Measurements from ENCODE around the gene MEIS1. TPM values are rescaled to one million over a fixed set of nuclear protein-coding genes. Genes with fewer than 3 reads are reported as not detected.

MEIS1 gene
- total RNA-seq, 1 experiment from 2014 or later, result 9.1 TPM

DNA sequence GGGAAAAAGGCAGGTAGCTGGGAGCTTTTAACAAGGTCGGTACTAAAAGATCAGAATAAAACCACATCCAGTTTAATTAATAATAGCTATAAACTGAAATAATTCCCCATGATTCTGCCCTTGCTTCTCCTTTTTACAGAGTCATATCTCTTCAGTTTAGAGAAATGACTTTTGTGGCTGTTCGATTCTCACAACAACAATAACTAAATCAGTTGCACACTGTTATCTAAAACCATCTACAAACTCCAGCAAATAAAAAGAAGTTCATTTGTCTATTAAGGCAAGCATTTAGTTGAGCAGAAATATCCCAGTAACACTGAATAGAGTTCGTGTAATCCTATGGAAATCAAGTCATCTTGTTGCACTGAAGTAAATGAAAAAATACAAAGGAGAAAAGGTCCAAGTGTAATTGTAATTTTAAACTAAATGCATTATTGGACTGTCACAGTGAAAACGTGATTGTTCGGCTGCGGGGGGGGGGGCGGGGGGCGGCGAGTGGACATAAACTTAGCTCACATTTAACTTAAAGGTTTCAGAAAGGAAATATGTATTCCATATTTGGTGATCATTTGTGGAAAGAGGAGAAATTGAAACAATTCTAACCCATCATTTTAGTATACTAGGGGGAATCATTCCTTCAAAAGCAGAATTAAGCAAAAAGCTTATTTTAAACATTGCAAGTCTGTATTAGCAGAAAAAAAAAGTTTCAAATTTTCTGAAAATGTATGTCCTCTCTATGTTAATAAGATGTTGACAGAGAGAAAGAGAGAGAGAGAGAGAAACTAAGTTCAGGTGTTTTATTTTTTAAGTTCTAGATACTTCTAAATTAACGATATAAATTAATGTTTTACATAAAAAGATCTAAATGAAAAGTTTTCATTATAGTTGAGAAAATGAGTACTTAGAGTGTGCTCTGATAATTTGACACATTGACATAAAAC lies 144.5 kb downstream of the MEIS1 start:
- Histone ChIP-seq H3K4me3 (no peak overlapping the region), H3F3A (ENCODE audit: insufficient read depth, low read depth) (no peaks in the 10 kb centered on the region), H3K79me2 (ENCODE audit: low read depth) (no peaks in the 10 kb centered on the region), H3K4me1 (replicated peaks; ENCODE audit: insufficient read depth) (0 out of 2 replicates have a peak, but pooled peaks cover 18% of the 10 kb centered on the region), H3K27me3 (ENCODE audit: insufficient read depth, low read depth) (peaks cover 27% of the 10 kb centered on the region; the same call in 1 of the 2 replicates), H3K9me3 (ENCODE audit: insufficient read depth, low read depth) (no peaks in the 10 kb centered on the region), H4K20me1 (ENCODE audit: insufficient read depth) (no peaks in the 10 kb centered on the region), H3K36me3 (ENCODE audit: low read depth) (no peaks in the 10 kb centered on the region), H3K27ac (no peak overlapping the region), H3K4me2 (no peak overlapping the region), H2AFZ (no peak overlapping the region), H3K9me2 (ENCODE audit: insufficient read depth) (no peaks in the 10 kb centered on the region)
- ChIA-PET CTCF (interaction anchor here (0.6 kb wide), 1 partner anchor 139 kb away, joined by 12 read pairs; no protein-coding TSS in a partner anchor), POLR2A (ENCODE audit: unreplicated experiment) (no interaction called here)
- no peak for DNase-seq
- intact Hi-C loops (cut with micrococcal nuclease; ENCODE audit: unreplicated experiment), result loop anchor here (5.0 to 10.0 kb wide), 3 partner anchors 745 to 1263 kb away; no protein-coding TSS in a partner anchor
- TF ChIP-seq, protein P1, sequence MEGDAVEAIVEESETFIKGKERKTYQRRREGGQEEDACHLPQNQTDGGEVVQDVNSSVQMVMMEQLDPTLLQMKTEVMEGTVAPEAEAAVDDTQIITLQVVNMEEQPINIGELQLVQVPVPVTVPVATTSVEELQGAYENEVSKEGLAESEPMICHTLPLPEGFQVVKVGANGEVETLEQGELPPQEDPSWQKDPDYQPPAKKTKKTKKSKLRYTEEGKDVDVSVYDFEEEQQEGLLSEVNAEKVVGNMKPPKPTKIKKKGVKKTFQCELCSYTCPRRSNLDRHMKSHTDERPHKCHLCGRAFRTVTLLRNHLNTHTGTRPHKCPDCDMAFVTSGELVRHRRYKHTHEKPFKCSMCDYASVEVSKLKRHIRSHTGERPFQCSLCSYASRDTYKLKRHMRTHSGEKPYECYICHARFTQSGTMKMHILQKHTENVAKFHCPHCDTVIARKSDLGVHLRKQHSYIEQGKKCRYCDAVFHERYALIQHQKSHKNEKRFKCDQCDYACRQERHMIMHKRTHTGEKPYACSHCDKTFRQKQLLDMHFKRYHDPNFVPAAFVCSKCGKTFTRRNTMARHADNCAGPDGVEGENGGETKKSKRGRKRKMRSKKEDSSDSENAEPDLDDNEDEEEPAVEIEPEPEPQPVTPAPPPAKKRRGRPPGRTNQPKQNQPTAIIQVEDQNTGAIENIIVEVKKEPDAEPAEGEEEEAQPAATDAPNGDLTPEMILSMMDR (conservative IDR thresholded peaks at IDR 0.05), result no peak
- TF ChIP-seq EZH2 (IDR thresholded peaks at IDR 0.05; ENCODE audit: low read depth), result no peak
- no TSS peak for BruUV-seq (replicated peaks)

DNA sequence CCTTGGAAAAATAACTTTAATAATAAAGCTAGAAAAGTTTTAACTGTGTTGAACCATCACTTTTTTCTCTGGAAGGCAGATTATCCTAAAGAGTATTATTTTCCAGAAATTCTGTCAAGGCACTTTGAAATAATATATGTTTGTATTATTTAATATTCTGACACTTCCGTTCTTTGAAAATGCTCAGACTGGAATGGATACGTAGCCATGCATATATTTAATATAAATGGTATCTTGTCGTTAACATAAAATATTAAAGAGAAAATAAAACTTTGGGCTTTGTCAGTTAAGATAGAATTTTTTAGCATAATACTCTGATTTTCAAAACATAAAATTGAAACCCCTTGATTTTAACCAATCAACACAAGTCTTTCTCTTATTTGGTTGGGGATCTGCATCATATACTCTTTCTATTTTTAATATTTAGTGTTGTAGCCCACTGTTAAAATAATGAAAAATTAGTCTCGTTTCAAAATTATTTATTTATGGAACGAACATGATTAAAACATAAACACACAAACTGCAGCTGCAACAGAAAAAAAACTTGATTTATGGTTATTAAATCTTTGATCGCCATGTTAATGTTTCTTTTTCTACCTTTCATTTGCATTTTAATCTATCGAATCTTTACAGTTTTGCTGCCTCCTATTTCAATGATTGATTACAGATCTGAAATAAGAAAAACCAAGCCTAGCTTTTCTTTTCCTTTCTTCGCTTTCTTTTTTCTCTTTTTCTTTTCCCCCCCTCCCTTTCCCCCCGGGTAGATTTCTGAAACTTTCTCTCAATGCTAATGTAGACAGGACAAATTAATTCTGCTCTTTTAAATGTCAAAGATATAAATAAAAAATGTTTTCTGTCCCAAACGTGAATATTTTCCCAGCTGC lies 145.5 kb downstream of the MEIS1 start:
- H3K9me2 ChIP-seq (ENCODE audit: insufficient read depth), result no peaks in the 10 kb centered on the region
- H4K20me1 ChIP-seq (ENCODE audit: insufficient read depth), result no peaks in the 10 kb centered on the region
- H3K27ac ChIP-seq, result no peak overlapping the region
- intact Hi-C loops (cut with micrococcal nuclease; ENCODE audit: unreplicated experiment), result loop anchor here (10.0 kb wide), 1 partner anchor 744 kb away; no protein-coding TSS in a partner anchor
- no peaks in the 10 kb centered on the region for H3F3A ChIP-seq (ENCODE audit: insufficient read depth, low read depth)
- no peak overlapping the region for H3K4me2 ChIP-seq
- ChIA-PET POLR2A (ENCODE audit: unreplicated experiment) (no interaction called here), CTCF (interaction anchor here (0.5 to 0.6 kb wide), 2 partner anchors 140 to 566 kb away, joined by 8 to 12 read pairs; no protein-coding TSS in a partner anchor)
- BruUV-seq (replicated peaks), result no TSS peak
- H3K4me1 ChIP-seq (replicated peaks; ENCODE audit: insufficient read depth), result 0 out of 2 replicates have a peak, but pooled peaks cover 16% of the 10 kb centered on the region
- H2AFZ ChIP-seq, result no peak overlapping the region
- H3K27me3 ChIP-seq (ENCODE audit: insufficient read depth, low read depth), result peaks cover 27% of the 10 kb centered on the region; the same call in 1 of the 2 replicates
- DNase-seq, result no peak
- no peak overlapping the region for H3K4me3 ChIP-seq
- no peaks in the 10 kb centered on the region for H3K79me2 ChIP-seq (ENCODE audit: low read depth)
- no peaks in the 10 kb centered on the region for H3K9me3 ChIP-seq (ENCODE audit: insufficient read depth, low read depth)
- TF ChIP-seq, protein P1 (conservative IDR thresholded peaks at IDR 0.05), result no peak
- TF ChIP-seq EZH2 (IDR thresholded peaks at IDR 0.05; ENCODE audit: low read depth), result no peak
- H3K36me3 ChIP-seq (ENCODE audit: low read depth), result no peaks in the 10 kb centered on the region
